ENCODE results near the gene P4HA2. TPM values are rescaled to one million over a fixed set of nuclear protein-coding genes. Genes with fewer than 3 reads are reported as not detected.

P4HA2 gene
- total and polyA plus RNA-seq, 2 of the 13 experiments (the other 11 are each of a cell fraction or from before 2014, with no cell fraction given), result 37.7 to 126 TPM

- TF ChIP-seq CHCHD3 (CRISPR knock-in tag; IDR thresholded peaks at IDR 0.05) (0 out of 2 replicates have a peak, but pooled peaks have one; percentile 47), TCF7L2 (IDR thresholded peaks at IDR 0.05; ENCODE audit: low read depth, low read length) (no peak), DMTF1 (CRISPR knock-in tag; IDR thresholded peaks at IDR 0.05) (no peak), ZNF703 (CRISPR knock-in tag; IDR thresholded peaks at IDR 0.05; ENCODE audit: borderline replicate concordance) (peak; percentile 73; the same call in 1 of the 2 replicates), HNRNPLL (IDR thresholded peaks at IDR 0.05; ENCODE audit: low read depth, low read length, poor library complexity, severe bottlenecking) (peak; percentile 86), NFRKB (IDR thresholded peaks at IDR 0.05) (no peak), KDM6A (CRISPR knock-in tag; IDR thresholded peaks at IDR 0.05; ENCODE audit: low read depth) (no peak), KLF12 (CRISPR knock-in tag; IDR thresholded peaks at IDR 0.05; ENCODE audit: borderline replicate concordance) (peak; percentile 38; the same call in 1 of the 2 replicates), BRF2 (CRISPR knock-in tag; IDR thresholded peaks at IDR 0.05) (0 out of 2 replicates have a peak, but pooled peaks have one; percentile 33), SMARCC2 (IDR thresholded peaks at IDR 0.05) (no peak), ZFP37 (CRISPR knock-in tag; IDR thresholded peaks at IDR 0.05; ENCODE audit: borderline replicate concordance) (no peak), EP300 (IDR thresholded peaks at IDR 0.05; ENCODE audit: low read depth in 2 of 2, low read length in 2 of 2) (no peak), EP300 (CRISPR knock-in tag; IDR thresholded peaks at IDR 0.05; ENCODE audit: borderline replicate concordance) (no peak), GABPB1 (CRISPR knock-in tag; IDR thresholded peaks at IDR 0.05) (peak; percentile 51; the same call in 1 of the 2 replicates), POLR2G (IDR thresholded peaks at IDR 0.05; ENCODE audit: low read depth, low read length) (peak; percentile 92), ZFP36 (IDR thresholded peaks at IDR 0.05; ENCODE audit: borderline replicate concordance, low read depth, low read length, partially characterized antibody) (no peak), ZNF605 (CRISPR knock-in tag; IDR thresholded peaks at IDR 0.05) (no peak), JUND (CRISPR knock-in tag; IDR thresholded peaks at IDR 0.05) (no peak), ZNF230 (CRISPR knock-in tag; IDR thresholded peaks at IDR 0.05) (no peak; the same call in 1 of the 2 replicates)
- TF ChIP-seq, protein P1, sequence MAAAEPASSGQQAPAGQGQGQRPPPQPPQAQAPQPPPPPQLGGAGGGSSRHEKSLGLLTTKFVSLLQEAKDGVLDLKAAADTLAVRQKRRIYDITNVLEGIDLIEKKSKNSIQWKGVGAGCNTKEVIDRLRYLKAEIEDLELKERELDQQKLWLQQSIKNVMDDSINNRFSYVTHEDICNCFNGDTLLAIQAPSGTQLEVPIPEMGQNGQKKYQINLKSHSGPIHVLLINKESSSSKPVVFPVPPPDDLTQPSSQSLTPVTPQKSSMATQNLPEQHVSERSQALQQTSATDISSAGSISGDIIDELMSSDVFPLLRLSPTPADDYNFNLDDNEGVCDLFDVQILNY (CRISPR knock-in tag; conservative IDR thresholded peaks at IDR 0.05), result no peak
- TF ChIP-seq, protein P2, sequence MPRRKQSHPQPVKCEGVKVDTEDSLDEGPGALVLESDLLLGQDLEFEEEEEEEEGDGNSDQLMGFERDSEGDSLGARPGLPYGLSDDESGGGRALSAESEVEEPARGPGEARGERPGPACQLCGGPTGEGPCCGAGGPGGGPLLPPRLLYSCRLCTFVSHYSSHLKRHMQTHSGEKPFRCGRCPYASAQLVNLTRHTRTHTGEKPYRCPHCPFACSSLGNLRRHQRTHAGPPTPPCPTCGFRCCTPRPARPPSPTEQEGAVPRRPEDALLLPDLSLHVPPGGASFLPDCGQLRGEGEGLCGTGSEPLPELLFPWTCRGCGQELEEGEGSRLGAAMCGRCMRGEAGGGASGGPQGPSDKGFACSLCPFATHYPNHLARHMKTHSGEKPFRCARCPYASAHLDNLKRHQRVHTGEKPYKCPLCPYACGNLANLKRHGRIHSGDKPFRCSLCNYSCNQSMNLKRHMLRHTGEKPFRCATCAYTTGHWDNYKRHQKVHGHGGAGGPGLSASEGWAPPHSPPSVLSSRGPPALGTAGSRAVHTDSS (CRISPR knock-in tag; conservative IDR thresholded peaks at IDR 0.05), result no peak
- TF ChIP-seq, protein P3, sequence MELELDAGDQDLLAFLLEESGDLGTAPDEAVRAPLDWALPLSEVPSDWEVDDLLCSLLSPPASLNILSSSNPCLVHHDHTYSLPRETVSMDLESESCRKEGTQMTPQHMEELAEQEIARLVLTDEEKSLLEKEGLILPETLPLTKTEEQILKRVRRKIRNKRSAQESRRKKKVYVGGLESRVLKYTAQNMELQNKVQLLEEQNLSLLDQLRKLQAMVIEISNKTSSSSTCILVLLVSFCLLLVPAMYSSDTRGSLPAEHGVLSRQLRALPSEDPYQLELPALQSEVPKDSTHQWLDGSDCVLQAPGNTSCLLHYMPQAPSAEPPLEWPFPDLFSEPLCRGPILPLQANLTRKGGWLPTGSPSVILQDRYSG (CRISPR knock-in tag; IDR thresholded peaks at IDR 0.05), result no peak
- TF ChIP-seq, protein P4, sequence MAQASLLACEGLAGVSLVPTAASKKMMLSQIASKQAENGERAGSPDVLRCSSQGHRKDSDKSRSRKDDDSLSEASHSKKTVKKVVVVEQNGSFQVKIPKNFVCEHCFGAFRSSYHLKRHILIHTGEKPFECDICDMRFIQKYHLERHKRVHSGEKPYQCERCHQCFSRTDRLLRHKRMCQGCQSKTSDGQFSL (CRISPR knock-in tag; IDR thresholded peaks at IDR 0.05), result no peak
These were observed at the start of gene P4HA2 (continued) for GRCh38 chr5:132227485-132228240.
